OCI-LY3 (cell line): ENCODE data around the gene HERC6.

ENCODE experiments used
- CTCF ChIP-seq: fragments of 200-600, 300-600 bp; sonication (generic); IDR thresholded peaks from 2 replicates; pipeline ENCODE4 v1.5.1; 2014; ENCODE audit warnings: antibody characterized with exemption, low read length, low read depth
- EZH2phosphoT487 ChIP-seq: fragments of 200-600 bp; shearing (Covaris generic); IDR thresholded peaks from 2 replicates; pipeline ENCODE4 v1.6.1; 2018; ENCODE audit warnings: antibody characterized with exemption, mixed run types, low read depth

- TF ChIP-seq CTCF (no peak), EZH2phosphoT487 (no peak)
Measured at GRCh38 chr4:88382621-88383020, 4.0 kb downstream of the HERC6 start.
